GM18526 (cell line): ENCODE measurements around the gene RAD51B.

Source experiments
- POLR2A ChIP-seq: IDR thresholded peaks from 3 replicates; pipeline ENCODE4 v1.6.1; 2011; ENCODE audit not compliant: insufficient read length; ENCODE audit errors: extremely low read depth

RAD51B gene

DNA sequence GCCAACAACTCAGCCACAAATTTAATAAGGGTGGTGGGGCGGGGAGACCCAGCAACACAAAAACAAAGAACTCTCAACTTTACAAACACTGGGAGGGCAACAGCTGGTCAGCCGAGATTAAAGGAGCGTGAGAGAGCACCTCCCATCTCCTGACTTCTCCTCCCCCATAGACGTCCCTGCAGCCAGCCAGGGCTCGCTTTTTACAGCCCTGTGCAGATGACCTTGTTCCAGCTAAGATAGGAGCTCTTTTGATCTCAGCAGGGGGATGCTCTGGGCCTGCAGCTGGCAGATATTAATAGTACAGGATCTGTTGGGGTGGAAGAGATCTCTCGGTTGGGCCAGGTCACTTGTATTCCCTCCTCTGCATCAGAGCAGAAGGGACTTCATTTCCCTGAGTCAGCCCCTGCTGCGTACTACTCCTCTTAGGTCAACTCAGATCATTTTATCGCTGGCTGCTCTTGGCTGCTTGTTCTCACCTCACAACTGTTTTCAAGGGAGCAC, 475.8 kb downstream of the RAD51B start:
- no peak for TF ChIP-seq POLR2A

DNA sequence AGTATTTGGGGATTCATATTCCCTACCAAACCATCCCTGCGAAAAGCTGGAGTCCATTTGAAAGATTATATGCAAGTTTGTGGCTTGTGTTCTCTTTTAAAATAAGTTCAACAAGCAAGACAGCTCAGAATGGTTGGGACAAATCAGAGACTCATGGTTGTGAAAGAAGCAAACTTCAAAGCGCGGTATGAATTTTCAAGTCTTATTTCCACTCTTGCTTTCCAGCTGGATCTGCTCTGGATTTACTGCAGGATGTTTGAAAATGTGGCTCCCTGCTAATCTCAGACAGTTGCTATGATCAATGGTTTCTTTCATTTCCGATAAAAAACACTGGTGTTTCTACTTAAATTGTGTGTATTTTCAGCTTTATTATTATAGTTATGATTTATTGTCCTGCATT, 477.5 kb downstream of the RAD51B start:
- TF ChIP-seq POLR2A = no peak

DNA sequence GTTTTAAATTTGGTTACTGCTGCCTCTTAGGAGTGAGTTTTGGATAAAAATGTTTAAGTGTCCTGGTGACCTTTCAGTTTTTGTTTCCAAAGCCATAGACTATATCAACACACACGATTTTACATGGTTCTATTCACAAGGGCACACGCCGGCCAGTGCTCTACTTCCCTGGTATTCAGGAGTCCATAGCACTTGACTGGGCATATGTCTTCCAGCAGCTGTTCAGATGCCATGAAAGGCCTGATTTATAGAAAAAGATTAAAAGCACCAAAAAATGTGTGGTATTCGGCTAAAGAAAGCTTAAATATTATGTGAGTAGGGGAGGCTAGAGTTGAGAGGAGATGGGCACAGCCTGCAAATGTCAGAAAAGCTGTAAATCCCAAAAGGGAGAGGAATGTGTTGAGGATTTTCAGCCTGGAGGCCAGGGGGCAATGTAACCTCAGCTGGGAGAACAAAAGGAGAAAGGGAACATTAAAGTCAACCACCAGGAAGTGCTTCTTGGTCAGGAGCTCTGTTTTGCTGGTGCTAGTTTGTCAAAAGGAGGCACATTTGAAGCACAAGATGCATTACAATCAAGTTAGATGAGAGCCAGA, 478.4 kb downstream of the RAD51B start:
- no peak for TF ChIP-seq POLR2A

DNA sequence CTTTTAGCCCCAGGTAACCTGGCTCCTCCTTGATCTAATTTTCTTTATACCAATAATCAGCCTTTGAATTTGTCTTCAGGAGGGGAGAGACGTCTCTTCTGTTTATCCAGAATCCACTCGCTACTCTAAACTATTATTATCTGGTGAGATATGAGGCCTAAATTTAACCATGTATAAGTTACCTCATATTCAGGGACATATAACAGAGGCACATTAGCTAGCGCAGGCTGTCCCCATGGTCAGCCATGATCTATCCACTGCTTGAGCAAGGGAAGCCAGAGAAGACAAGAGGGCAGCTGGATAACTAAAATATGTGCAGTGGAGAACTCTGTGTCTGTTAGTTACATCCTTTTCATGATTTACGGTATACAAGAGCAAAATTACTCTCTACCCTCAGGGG, 481.0 kb downstream of the RAD51B start:
- TF ChIP-seq POLR2A = no peak

DNA sequence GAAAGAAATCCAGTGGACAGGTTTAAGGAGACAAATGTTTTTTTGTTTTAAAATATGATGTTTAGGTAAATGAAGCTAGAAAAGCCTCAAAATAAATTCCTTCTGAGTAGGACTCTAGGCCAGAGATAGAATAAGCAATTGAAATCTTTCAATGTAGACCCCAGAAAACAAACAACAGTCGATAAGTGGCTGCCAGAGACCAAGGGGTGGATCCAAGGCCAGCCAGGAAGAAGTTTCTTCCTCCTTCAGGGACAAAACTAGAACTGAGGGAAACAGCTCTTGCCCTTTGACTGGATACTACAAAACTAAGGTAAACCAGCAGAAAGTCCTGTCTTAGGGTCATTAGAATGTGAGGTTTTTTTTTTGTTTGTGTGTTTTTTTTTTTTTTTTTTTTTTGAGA, 481.6 kb downstream of the RAD51B start:
- TF ChIP-seq POLR2A = no peak

DNA sequence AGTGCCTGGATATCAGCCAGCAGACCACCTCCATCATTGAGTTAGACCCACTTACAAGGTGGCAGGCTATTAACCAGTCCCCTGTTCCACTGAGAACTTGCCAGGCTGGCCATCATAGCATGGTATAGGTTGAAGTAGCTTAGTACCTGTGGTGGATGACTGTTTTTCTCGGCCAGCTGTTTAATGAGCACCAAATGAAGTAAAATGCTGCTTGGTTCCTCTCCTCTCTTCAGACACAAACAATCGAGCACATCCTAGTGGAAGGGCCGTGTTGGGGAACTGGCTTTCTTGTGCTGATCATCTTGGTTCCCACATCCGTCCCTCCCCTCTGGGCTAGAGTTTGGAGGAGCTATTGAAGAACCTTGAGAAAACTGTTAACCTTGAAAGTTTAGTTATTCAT, 486.2 kb downstream of the RAD51B start:
- TF ChIP-seq POLR2A = no peak

DNA sequence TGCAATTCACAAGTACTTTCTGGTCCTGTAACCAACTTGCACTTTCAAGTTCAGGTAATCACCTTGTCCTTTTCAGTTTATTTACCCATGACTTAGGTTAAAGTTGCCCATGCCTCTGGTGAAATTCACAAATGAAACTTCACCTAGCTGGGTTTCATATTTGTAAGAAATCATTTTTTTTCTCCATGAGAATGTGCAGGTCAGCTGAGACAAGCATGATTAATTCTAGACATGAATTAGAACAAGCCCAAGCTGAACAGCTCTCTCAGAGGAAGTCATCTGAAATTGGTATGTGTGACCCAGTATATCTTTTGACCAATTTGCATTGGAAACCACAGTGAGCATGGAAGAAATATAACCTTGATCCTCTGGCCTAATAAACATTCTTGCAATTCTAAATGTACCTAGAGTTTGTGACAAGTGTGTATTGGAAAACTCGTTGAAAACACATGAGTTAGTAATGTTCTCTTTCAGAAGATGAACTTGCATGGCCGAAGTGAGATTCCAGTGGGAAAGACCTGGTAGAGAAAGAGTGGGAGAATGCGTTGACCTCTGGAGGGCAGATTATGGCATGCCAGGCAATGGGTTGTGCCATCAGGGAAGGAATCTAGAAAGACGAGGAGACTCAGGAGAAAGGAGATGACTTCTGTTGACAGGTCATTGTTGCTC, 486.8 kb downstream of the RAD51B start:
- TF ChIP-seq POLR2A = no peak

DNA sequence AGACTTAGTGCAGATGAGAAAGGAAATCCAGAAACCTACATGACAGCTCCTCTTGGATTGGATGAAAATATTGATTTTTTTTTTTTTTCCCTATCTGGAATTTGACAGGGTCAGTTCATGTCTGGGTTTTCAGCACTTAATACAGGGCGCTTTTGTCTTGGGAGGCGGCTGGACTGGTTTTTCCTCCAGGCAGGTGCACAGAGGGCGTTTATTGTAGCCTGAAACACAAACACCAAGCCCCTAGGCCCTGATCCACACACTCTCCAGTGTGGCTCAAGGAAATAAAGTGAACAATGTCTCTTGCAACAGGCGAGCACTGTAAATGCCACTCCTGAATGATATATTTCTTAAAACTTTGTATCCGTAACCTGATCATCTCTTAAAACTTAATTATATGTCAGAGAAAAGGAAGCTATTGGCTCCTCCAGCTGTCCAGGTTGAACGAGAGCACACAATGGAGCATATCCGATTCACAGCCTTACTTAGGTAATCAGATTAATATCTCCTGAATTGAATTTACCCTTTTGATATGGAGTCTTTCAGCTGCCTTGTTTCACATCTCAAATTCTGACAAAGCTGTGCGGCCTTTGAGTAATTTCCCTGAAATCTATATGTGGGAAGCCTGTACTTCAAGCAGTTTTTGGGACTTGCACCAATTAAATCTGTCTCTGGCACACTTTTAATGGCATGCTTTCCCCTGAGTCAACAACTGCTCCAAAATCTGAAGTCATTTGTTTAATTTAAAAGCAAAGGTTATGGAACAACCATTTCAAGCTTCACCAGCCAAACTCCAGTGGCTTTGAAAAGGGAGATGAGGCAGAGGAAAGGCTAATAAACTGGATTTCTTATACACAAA, 487.6 kb downstream of the RAD51B start:
- TF ChIP-seq POLR2A = no peak

DNA sequence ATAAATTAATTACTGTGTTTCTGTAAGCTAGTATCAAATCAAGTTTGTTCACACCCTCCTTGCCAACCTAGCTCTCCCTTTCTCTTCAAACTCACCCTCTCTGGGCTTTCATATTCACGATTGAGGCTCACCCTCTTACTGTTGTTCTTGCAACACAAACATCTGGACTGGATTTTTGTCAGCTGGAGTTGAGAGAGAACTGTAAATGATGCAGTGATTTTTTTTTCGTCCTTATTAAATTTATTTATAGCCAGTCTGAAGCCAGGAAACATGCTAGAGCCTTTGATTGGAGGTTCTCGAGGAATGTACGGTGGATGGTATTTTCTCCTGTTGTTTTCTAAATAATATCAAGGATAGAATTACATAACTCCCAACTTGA, 488.2 kb downstream of the RAD51B start:
- no peak for TF ChIP-seq POLR2A

DNA sequence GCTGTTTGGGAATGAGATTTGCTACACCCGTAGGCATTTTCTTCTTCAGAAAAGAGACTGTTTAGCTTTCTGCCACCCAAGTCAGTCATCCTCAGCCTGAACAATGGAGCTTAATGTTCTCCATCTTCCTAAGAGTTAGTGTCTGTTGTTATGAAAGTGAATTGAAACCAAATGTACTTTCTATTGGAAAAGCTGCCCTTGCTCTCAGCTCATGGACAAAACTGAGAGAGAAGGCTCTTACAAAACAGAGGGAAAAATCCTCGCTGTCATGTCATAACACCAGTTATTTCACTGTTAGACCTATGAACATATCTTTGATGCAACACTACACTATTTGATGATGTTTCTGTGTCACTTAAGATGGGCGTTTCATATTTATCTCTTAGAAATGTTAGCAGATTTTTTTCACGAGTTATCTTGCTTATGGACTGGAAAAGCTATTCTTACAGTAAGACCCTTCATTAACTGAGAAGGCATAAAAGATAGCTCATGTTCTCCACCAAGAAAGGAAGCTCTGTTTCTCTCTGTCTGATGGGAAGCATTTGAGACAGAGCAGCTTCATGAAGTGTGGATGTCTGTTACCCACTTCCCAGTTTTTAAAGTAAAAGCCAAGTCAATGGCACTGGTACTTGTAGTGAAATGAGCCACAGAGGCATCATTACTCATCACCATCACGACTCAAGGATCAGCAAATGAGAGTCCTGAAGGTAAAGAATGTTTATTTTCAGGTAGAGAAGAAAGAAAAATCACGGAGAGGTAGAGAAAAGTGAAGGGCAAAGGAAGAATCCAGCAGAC, 489.3 kb downstream of the RAD51B start:
- no peak for TF ChIP-seq POLR2A

DNA sequence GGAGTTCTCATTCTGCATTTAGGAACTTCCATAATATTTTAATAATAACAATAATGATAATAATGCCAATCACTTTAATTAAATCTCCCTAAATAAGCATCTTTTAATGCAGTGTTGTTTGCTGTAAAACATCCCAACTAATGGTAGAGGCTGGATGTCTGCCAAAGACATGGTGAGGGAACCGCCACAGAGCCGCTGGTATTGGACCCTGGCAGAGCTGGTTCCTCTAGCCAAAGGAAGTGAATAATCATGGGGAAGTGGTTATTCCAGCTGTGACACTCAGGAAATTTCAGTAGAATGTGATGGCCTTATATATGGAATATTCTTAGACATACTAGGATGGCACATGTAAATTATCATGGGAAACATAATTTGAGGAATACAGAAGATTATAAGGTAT, 490.0 kb downstream of the RAD51B start:
- no peak for TF ChIP-seq POLR2A

DNA sequence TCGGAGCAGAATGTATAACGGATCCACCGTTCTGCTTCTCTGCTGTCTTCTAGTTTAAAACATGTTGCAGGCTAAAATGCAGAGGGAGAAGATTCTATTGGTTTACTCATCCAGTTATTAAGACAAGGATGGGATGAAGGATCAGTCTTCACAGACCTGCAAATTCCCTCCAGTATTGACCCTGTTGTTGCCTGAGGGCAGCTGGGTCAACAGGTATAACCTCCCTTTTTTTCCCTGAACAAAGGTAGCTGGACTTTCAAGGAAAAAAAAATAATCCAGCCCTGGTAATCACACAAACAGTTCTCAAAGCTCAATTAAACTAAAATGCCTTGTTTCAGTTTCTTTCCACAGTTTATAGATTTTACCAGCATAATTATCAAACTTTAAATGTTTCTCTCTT, 492.7 kb downstream of the RAD51B start:
- TF ChIP-seq POLR2A = no peak

DNA sequence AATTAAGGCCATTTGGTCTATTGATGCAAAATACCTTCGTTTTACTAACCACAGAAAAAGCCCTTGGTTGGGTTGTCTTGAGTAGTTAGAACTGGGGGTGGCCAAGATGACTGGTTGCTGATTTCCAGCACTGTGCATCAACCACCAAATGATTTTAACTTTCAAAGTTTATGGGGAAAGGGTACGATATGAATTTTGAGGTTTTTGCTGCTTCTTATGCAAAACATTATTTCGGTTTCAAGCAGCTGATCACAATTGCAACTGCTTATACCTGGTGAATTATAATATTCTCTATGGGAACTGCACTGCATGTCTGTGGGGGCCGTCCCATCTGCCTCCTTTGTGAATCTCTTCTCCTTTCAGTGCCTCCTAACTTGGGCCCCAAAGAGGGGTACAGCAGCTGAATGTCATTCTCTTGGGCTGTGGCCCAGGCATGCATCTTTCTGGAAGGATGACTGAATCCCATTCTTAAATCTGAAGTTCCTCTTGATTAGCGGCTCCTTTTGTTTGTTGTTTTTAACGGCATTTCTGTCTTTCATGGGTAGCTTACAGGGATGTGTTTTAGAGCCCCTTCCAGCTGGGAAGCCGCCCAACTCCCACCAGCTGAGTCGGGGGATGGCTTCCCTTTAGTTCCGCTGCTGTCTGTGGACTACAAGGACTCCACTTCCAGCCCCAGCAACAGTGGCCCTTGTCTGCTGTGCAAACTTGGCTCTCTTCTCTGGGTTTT, 493.5 kb downstream of the RAD51B start:
- TF ChIP-seq POLR2A = no peak

DNA sequence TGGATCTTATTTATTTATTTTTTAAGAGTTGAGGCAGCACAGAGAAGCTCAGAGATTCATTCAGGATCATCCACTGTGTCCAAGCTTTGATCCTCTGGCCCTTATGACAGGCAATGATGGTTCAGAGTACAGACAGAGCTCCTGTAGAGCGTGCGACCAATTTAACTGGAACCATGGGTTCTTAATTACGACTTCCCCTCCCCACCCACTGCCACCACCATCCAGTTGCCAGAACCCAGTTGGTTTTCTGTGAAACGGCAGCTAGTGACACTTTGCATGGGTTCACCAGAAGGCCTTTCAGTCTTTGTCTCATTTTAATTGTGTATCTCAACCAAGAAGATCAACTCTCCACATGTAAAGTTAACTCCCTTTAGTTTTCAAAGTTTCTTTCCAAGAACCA, 495.1 kb downstream of the RAD51B start:
- TF ChIP-seq POLR2A = no peak

DNA sequence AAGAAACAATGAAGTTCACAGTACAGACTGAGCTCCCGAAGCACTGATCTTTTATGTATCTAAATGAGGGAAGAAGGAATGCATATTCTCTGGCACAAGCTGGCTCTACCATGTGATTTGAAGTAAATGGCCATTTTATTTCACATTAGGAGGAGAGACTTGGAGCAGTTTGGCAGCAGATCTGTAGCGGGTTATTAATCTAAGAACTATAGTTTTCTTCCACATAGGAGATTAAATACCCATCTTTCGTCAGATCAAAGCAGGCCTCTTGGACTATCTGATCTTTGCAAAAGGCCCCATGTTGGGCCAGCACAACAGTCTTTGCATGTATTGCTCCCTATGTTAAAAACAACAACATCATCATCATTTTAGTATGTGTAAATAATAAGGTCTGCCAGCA, 495.5 kb downstream of the RAD51B start:
- no peak for TF ChIP-seq POLR2A
